Fibroblast of lung (primary cell): Measurements from ENCODE around the gene DCAF11.

Experiments used
- CTCF ChIP-seq, 2 donors: IDR thresholded peaks in 1 of 2; conservative IDR thresholded peaks in 1 of 2; 1 replicate in 1 of 2; 2 replicates in 1 of 2; pipeline ENCODE4 v1.5.1; 2011 to 2012; ENCODE audit warnings: low read length in 2 of 2, control low read depth in 1 of 2, inconsistent platforms in 1 of 2, low read depth in 1 of 2, mild to moderate bottlenecking in 1 of 2
- EZH2 ChIP-seq: IDR thresholded peaks from 2 replicates; pipeline ENCODE4 v1.5.1; 2012; ENCODE audit warnings: low read length, control low read depth, mild to moderate bottlenecking; ENCODE audit errors: missing control alignments

- TF ChIP-seq EZH2 (no peak), CTCF (conservative IDR thresholded peaks at IDR 0.05 in 1 of 2, IDR thresholded peaks at IDR 0.05 in 1 of 2; ENCODE audit: low read depth in 1 of 2, low read length in 2 of 2) (no peak)
Measured at GRCh38 chr14:24147761-24148428, 33.3 kb downstream of the DCAF11 start.
